SW480 (cell line): Measurements from ENCODE around the gene COX7A2L.
A peak's percentile ranks its signal among the peaks of the same experiment; 100 is the strongest.
"Not testable (repeated sequence)": the region's sequence is repeated elsewhere in the genome, so short reads cannot be mapped to it uniquely, and the experiment has no call there.

Source experiments
- DNase-seq: peaks from one replicate; pipeline ENCODE4 v3.0.0-alpha.2; 2016; ENCODE audit warnings: low spot score

The COX7A2L gene

GRCh38 chr2:42360890-42361727, at the start of gene COX7A2L:
COX7A2L (minus strand) TSS chr2:42361217; CDS start chr2:42361161, 56 bp downstream.
- DNase-seq, result peak; percentile 97

GRCh38 chr2:42408009-42408408, 47.0 kb upstream of the COX7A2L start:
- DNase-seq, result no peak

- DNase-seq, result no peak
Observed at GRCh38 chr2:42407476-42407875, 46.5 kb upstream of the COX7A2L start.

DNA sequence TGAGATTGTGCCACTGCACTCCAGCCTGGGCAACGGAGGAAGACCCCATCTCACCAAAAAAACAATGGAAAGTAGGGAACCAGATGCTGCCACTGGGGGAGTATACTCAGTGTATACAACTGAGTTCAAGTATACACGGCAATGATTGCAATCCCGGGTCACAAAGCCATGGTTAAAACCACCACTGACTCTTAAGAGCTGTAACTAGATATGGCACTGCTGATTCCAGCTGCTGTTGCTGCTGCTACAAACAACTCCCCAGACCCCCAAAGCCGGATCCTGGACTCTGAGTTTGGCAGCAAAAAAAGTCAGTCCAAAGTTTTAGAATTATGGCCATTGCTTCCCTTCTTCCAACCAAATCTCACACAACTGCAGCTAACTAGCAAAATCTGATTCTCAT, 43.7 kb upstream of the COX7A2L start:
- no peak for DNase-seq

DNA sequence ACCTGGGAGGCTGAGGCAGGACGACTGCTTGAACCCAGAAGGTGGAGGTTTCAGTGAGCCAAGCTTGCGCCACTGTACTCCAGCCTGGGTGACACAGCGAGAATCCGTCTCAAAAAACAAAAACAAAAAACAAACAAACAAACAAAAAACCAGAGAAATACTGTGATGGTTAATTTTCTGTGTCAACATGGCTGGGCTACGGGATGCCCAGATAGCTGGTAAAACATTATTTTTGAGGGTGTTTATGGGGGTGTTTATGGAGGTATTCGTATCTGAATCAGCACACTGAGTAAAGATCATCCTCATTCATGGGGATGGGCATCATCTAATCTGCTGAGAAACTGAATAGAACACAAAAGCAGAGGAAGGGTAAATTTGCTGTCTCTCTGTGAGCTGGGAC, 40.8 kb upstream of the COX7A2L start:
- DNase-seq, result no peak

DNA sequence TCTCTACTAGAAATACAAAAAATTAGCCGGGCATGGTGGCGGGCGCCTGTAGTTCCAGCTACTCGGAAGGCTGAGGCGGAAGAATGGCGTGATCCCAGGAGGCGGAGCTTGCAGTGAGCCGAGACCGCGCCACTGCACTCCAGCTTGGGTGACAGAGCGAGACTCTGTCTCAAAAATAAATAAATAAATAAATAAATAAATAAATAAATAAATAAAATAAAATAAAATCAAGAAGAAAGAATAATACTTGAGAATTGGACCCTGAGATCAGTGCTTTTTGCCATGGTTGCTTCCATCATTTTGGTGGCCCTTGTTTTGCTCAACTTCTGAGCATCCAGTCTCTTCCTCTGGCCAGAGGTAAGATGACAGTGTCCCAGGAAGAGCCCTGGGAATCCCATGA, 37.0 kb upstream of the COX7A2L start:
- DNase-seq, result not testable (repeated sequence)

GRCh38 chr2:42393320-42393719, 32.3 kb upstream of the COX7A2L start:
- not testable (repeated sequence) for DNase-seq

GRCh38 chr2:42392191-42392590, 31.2 kb upstream of the COX7A2L start:
- DNase-seq, result no peak

- DNase-seq, result no peak
Observed at GRCh38 chr2:42390401-42390969, 29.5 kb upstream of the COX7A2L start.

DNA sequence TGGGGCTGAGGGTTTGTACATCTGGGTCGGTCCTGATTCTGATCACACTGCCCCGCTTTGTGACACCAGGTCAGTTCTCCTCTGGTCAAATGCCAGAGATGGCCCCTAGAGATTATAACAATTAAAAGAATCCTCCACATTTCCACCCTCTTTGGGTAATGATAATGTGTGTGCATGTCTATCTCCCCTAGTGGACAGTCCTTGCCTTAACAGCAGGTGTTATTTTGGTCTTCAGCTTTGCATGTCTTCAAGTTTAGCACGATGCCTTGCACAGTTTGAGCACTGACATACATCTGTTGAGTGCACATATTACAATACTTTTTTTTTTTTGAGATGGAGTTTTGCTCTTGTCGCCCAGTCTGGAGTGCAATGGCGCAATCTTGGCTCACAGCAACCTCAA, 25.7 kb upstream of the COX7A2L start:
- no peak for DNase-seq

DNA sequence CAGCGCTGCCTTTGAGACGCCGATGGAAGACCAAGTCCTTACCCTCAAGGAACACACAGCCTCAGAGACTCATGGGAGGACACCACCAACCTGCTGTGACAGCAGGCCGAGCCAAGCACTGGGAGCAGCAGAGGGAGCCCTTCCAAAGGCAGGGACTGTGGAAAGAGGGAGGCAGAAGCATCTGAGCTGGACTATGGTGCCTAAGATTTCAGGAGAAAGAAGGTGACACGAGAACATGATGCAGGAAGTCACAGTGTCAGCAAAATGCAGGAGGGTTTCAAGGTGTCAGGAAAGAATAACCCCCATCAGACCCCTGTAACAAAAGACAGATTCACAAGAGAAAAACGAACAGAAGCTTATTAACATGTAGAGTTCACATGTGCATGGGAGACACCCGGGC, 24.2 kb upstream of the COX7A2L start:
- DNase-seq, result peak; percentile 27

DNA sequence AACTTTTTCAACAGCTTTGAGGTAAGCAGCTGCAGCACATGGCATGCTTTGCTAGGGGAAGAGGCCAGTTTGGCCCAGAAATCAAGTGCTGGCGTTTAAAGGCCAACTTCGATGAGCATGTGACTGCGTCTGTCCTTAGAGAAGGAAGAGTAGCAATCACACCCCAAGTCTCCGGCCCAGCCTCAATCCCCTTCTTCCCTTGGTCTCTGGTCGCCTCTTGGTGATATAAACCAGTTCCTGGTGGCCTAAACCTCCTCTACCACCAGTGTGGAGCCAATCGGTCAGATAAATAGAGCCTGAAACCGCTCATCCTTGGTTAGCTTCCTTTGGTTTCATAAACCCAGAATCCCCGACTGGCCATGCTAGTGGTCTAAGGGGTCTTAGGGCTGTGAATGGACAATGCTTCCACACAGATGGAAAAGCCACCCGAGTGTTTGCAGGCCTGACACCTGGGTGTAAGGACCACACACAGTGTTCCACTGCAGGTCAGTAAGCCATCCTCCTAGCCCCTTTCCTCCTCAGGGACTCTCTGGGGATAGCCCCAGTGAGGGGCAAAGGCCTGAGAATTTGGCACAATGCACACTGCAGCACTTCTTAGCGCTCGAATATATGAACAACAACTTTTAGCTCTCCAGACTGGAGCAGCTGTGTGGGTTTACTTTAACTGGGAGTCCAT, 23.0 kb upstream of the COX7A2L start:
- DNase-seq, result no peak

- DNase-seq, result no peak
Observed at GRCh38 chr2:42382144-42382543, 21.1 kb upstream of the COX7A2L start.

- DNase-seq, result peak; percentile 14
Observed at GRCh38 chr2:42380026-42380425, 19.0 kb upstream of the COX7A2L start.

- DNase-seq, result no peak
Observed at GRCh38 chr2:42378415-42378814, 17.4 kb upstream of the COX7A2L start.

DNA sequence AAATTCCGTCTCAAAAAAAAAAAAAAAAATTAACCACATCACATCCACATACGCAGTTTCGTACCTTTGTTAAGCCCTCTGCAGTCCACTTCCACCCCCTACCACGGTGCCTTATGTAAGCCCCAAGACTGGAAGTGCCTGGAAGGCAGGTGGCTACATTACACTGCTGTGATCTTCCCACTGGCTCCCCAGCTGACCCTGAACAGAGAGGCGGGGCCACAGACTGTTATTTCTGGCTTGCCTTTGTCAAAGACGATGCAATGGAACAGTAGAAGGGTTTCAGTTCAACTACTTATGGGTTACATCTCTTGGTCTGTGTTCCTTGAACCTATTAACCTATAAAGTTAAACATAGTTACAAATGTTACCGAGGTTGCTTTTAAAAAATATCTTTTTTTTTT, 15.7 kb upstream of the COX7A2L start:
- no peak for DNase-seq

DNA sequence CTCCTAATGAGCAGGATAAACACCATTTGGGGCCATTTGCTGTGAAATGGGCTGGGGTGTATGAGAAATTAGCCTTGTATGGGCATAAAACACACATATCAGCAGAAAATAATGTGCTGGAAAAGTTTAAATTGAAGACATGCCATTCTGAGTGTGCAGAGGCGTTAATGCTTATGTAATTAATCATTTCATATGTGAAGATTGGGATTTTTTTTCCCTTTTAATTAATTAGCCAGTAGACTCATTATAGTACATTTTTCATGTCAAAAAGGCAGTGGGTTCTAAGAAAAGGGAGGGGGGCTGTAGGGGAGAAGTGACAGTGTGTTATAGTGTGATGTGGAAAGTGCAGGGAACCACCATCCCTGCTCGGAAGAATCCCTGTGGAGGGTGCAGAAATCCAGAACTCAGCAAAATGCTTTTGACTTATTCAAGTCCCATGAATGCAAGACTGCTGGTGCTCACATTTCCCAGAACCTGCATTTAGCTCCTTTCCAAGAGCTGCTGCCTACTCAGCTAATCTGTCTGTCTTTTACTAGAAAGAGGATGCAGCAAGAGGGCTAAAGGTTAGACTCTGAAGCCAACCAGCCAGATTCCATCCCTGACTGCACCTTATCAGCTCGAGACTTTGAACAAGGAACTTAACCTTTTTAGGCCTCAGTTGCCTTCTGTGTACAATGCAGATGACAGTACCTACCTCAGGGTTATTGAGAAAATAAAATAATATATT, 11.6 kb upstream of the COX7A2L start:
- DNase-seq, result no peak

DNA sequence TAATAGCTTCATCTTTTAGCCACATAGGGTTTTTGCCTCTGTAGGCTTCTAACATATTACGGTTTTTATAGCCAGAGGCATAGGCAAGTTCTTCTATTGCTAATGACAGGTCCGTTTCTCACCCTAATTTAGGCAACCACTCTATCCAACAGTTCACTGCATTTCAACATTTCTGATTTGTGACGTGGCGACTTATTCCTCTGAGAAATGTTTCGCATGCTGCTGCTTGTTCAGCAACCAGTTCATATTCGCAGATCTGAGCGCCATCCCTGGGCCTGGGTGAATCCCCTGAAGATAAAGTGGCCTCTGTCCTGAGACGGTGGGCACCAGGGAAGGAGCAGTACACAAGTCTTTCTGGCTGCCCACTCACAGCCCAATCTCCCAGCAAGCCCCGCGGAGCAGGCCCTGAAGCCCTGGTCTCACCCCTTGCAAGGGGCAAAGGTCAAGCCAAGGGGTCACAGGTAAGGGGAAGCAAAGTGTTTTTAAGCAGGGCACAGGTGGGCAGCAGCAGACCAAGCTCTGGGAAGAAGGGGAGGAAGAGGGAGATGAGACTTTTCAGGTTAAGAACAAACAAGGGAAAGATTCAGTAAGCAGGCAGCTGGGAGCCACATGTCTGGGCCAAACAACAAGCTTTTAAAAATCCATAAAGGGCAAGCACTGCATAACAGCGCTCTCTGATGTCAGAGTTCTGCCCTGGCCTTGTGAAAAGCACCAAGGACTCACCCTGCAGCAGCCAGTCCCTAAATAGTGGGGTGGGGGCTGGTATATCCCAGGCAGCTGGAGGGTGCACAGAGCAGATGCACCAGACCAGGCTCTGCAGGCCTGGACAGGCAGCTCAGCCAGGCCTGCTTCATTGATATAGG, 10.8 kb upstream of the COX7A2L start:
- DNase-seq, result no peak

- no peak for DNase-seq
Observed at GRCh38 chr2:42369532-42370229, 8.7 kb upstream of the COX7A2L start.

GRCh38 chr2:42368817-42369531, 8.0 kb upstream of the COX7A2L start:
- no peak for DNase-seq
